Neural crest cell (in vitro differentiated cells): Measurements from ENCODE around the gene WSB2. TPM values are rescaled to one million over a fixed set of nuclear protein-coding genes. Genes with fewer than 3 reads are reported as not detected.
A peak's percentile ranks its signal among the peaks of the same experiment; 100 is the strongest.

Source experiments
- DNase-seq: peaks from one replicate; pipeline ENCODE4 v3.0.0; 2021; ENCODE audit warnings: low read depth, mixed read lengths, low spot score
- H3K27ac Mint-ChIP-seq: one replicate; pipeline ENCODE4 v1.8.0; 2021; ENCODE audit warnings: mild to moderate bottlenecking, mixed read lengths; ENCODE audit not compliant: unreplicated experiment
- H3K27me3 Mint-ChIP-seq: 2 replicates; pipeline ENCODE4 v1.8.0; 2021; ENCODE audit warnings: low read depth, mild to moderate bottlenecking, mixed read lengths
- H3K36me3 Mint-ChIP-seq: 2 replicates; pipeline ENCODE4 v1.8.0; 2021; ENCODE audit warnings: low read depth, mild to moderate bottlenecking, mixed read lengths
- H3K4me1 Mint-ChIP-seq: 2 replicates; pipeline ENCODE4 v1.8.0; 2021; ENCODE audit warnings: mixed read lengths
- H3K4me3 Mint-ChIP-seq: one replicate; pipeline ENCODE4 v1.8.0; 2021; ENCODE audit warnings: mild to moderate bottlenecking, mixed read lengths
- H3K9me3 Mint-ChIP-seq: 2 replicates; pipeline ENCODE4 v1.8.0; 2021; ENCODE audit warnings: mixed read lengths
- CTCF ChIP-seq: fragments of 200-600 bp; sonication (generic); conservative IDR thresholded peaks from 2 replicates; pipeline ENCODE4 v1.5.0; 2021; ENCODE audit warnings: antibody characterized with exemption, mild to moderate bottlenecking
- long read RNA-seq: library from polyadenylated mRNA; unstranded; transcript quantifications from one replicate; pipeline ENCODE4 v2.0.0, GENCODE V29; 2020
- total RNA-seq: library from RNA; stranded (reverse); gene quantifications from 2 replicates; pipeline ENCODE4 v1.2.1, GENCODE V29; 2021

The WSB2 gene
- total RNA-seq, result 77.3 and 78.6 TPM in 2 replicates
- long read RNA-seq, transcript WSB2-201 (9 exons, 2,646 nt), result major isoform, 10 of 132 reads
- long read RNA-seq, partial matches to known transcripts, result 106 of 132 reads
- long read RNA-seq, other reads (novel, unspliced or antisense), result 12 of 132 reads

- Mint-ChIP-seq H3K36me3 (peaks cover 2% of the 10 kb centered on the region), H3K9me3 (no peaks in the 10 kb centered on the region), H3K27me3 (peaks cover 2% of the 10 kb centered on the region), H3K4me3 (peak within 1 kb of the TSS; percentile 92), H3K4me1 (peaks cover 30% of the 10 kb centered on the region), H3K27ac (peak within 1 kb of the TSS; percentile 99)
- peak; percentile 25 for DNase-seq
- no peak for TF ChIP-seq CTCF
Observed at GRCh38 chr12:118061011-118061872, at the start of gene WSB2. Gene WSB2 (minus strand): TSS chr12:118061179. CDS start chr12:118061048, 131 bp downstream.

DNA sequence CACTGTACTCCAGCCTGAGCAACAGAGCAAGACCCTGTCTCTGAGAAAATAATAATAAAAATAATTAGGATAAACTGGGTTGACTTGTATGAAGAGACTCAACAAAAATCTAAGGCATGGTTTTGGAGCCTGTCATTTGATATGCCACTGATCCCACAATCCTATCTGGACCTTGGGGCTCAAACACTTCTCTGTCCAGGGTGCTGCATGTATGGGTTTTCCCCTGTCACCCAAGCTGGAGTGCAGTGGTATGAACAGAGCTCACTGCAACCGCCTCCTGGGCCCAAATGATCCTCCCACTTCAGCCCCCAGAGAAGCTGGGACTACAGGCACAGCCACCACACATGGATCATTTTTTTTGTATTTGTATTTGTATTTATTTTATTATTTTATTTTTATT lies 48.1 kb upstream of the WSB2 start:
- no peaks in the 10 kb centered on the region for H3K9me3 Mint-ChIP-seq

DNA sequence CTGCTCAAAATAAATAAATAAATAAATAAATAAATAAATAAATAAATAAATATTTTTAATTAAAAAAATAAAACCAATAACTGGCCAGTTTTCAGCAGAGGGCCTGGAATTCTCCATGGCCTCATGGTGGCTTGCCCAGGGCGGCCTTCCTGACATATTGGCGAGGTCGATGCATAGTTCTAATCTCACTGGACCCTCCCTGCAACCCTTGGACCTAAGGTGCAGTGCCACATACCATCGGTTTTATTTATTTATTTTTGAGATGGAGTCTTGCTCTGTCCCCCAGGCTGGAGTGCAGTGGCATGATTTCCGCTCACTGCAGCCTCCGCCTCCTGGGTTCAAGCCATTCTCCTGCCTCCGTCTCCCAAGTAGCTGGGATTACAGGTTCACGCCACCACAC lies 46.7 kb upstream of the WSB2 start:
- Mint-ChIP-seq H3K4me3 (no peak overlapping the region), H3K9me3 (no peaks in the 10 kb centered on the region), H3K4me1 (peaks cover 10% of the 10 kb centered on the region), H3K27ac (no peak overlapping the region), H3K36me3 (no peaks in the 10 kb centered on the region), H3K27me3 (peaks cover 2% of the 10 kb centered on the region)
- no peak for TF ChIP-seq CTCF
- no peak for DNase-seq

More for the DNA sequence above, 48.1 kb upstream of the WSB2 start:
- no peak for DNase-seq
- Mint-ChIP-seq H3K27ac (no peak overlapping the region), H3K27me3 (no peaks in the 10 kb centered on the region), H3K4me1 (peaks cover 5% of the 10 kb centered on the region), H3K36me3 (no peaks in the 10 kb centered on the region), H3K4me3 (no peak overlapping the region)
- no peak for TF ChIP-seq CTCF

- Mint-ChIP-seq H3K27me3 (peaks cover 2% of the 10 kb centered on the region), H3K9me3 (no peaks in the 10 kb centered on the region), H3K4me1 (peaks cover 13% of the 10 kb centered on the region), H3K36me3 (no peaks in the 10 kb centered on the region), H3K27ac (no peak overlapping the region), H3K4me3 (peak overlapping the region; percentile 21)
- no peak for TF ChIP-seq CTCF
- no peak for DNase-seq
Observed at GRCh38 chr12:118107011-118107410, 46.0 kb upstream of the WSB2 start.

DNA sequence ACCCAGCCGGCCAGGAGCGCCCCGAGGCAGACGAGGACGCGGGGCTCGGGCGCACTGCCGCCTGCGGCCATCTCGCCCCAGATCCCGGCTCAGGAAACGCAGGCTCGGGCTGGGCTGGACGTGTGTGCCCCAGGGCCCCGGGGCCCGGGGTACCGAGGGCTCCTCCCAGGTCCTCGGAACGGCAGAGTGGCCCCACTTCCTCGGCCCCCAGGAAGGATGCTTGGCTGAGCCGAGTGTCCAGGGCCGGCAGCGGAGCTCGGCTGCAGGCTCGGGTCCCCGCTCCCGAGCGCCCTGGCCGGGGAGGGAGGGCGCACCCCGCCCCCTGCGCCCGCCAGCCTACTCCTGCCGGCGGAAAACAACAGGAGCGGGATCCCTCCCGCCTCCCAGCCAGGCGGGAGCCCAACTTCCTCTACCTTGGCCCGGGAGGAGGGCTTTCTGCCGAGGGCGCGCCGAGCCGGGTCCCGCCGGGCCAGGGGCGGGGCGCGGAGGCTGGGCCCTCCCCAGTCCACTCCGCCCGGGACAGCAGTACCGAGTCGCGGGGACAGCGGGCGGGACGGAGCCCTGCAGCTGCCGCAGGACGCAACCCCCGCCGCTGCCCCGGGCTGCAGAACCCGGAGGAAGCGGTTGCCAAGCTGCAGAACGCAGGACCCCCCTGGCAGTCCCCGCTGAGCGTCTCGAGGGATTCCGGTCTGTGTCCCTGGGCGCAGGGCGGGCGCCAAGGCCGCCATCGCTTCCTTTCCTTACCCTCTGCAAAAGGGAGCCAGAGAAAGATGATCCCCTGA lies 42.8 kb upstream of the WSB2 start, which contains the start of gene VSIG10:
Gene VSIG10 (minus strand): TSS at position 411 of the 782 bp plus-strand sequence. CDS start 340 bp downstream, at position 71.
- peaks cover 2% of the 10 kb centered on the region for H3K27me3 Mint-ChIP-seq
- H3K4me3 Mint-ChIP-seq, result peak within 1 kb of the TSS; percentile 96
- DNase-seq, result peak; percentile 47
- no peaks in the 10 kb centered on the region for H3K9me3 Mint-ChIP-seq
- peaks cover 13% of the 10 kb centered on the region for H3K4me1 Mint-ChIP-seq
- TF ChIP-seq CTCF, result peak; percentile 19
- H3K27ac Mint-ChIP-seq, result peak within 1 kb of the TSS; percentile 81
- H3K36me3 Mint-ChIP-seq, result no peaks in the 10 kb centered on the region
